Ramos (cell line): ENCODE results near the gene PGAM1.
"Not testable (repeated sequence)": the region's sequence is repeated elsewhere in the genome, so short reads cannot be mapped to it uniquely, and the experiment has no call there.

Experiments used
- in situ Hi-C: fragments of 300-500 bp; cut with MboI; formaldehyde crosslinking; loops from one replicate; pipeline ENCODE4 v1.14.3; 2022; ENCODE audit warnings: low sequenced_read_pairs; ENCODE audit not compliant: unreplicated experiment

Gene PGAM1

DNA sequence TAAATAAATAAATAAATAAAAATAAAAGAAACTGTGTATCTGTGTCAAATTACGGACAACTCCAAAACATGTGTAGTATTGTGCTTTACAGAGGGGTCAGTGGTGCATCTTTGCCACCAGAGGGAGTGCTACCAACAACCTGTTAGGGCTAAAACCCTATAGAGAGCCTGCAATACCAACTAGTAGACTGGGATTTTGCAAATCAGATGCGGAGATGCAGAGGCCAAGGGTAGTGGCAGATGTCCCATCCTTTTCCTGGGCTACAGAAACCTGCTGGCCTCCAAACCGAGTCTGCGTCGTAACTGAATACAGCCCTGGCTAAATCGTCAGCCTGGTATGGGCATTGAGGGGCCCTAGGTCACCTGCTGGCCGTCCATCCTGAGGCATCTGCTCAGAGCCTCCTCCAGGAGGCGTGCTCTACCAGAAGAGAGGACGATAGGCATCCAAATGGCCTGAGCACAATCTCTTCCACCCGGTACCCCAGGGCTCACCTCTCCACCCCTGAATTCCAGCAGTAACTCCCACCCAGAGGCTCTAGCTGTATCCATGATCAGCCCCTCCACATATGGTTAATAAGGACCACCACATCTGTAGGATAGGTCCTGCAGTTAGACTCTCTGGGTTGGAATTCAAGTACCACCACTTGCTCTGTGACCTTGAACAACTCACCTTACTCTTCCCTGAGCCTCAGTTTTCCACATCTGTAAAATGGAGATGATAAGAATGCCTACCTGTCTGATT lies 18.6 kb upstream of the PGAM1 start:
- in situ Hi-C loops, result no loop called here

DNA sequence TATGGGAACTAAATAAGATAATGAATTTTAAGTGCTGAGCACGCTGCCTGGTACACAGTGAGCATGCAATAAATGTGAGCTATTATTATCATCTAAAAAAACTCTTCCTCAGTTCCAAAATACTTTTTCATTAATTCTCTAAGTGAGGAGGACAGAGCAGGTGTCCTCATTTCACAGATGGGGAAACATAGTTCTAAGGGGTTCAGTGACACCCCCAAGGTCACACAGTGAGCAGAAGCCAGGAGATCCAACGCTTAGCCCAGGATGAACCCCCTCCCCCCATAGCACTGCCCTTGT lies 18.1 kb upstream of the PGAM1 start:
- in situ Hi-C loops, result no loop called here

DNA sequence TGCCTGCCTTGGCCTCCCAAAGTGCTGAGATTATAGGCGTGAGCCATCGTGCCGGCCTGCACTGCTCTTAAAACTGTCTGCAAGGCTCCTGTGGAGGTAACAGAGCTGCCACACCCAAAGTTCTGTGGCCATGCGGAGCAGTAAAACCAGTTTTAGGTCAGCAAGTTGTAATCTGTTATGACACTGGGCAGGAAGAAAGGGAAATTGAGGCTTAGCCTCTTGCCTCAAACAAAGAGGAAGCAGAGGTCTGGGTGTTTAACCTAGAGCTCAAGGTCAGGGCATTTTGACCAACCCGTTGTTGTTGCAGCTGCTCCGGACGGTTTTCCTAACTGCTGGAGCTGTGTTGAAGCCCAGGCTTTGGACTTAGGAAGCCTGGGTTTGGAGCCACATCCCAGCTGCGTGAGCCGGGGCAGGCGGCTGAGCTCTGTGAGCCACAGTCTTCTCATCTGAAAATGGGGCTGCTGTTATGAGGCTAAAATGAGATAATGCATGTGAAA lies 17.4 kb upstream of the PGAM1 start:
- in situ Hi-C loops, result no loop called here

- in situ Hi-C loops, result no loop called here
Measured at GRCh38 chr10:97411406-97411805, 14.6 kb upstream of the PGAM1 start.

DNA sequence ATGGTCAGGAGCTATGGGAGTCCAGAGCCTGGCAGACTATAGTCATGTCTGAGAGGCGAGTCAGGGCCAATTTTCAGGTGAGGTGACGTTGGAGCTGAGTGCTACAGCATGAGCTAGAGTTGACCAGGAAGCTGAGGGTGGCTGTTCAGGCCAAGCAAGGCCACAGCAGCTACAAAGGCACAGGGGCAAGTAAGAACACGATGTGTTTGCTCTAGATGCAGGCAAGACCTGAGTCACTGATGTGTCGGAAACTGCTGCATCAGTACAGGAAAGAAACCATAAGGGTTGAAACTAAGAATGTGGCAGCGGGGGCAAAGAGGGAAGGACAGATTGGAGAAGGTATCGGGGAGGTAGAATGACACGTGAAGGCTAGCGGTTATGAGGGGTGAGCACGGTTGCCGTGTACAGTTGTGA lies 13.1 kb upstream of the PGAM1 start:
- in situ Hi-C loops, result no loop called here

DNA sequence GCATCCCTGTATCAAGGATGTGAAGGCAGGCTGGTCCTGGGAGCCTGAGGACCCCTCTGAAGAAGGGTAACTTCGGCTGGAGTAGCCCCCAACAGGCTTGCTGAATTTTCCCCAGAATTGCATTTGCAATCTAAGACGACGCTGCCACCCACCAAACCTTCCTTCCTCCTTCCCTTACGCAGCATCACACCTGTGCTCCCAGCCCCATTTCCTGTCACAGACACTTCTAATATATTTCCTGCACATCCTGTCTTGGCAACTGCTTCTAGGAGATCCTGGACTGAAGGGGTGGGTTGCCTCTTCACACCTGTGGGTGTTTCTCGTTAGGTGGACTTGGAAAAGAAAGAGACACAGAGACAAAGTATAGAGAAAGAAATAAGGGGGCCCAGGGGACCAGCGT lies 9.4 kb upstream of the PGAM1 start:
- in situ Hi-C loops, result no loop called here

DNA sequence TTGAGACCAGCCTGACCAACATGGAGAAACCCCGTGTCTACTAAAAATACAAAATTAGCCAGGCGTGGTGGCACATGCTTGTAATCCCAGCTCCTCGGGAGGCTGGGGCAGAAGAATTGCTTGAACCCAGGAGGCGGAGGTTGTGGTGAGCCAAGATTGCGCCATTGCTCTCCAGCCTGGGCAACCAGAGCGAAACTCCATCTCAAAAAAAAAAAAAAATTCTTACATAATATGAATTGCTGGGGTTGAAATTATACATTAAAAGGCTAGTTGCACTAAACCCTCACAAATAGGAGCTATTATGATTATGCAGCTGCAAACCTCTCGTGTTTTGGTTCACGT lies 2.3 kb upstream of the PGAM1 start:
- in situ Hi-C loops, result not testable (repeated sequence)

DNA sequence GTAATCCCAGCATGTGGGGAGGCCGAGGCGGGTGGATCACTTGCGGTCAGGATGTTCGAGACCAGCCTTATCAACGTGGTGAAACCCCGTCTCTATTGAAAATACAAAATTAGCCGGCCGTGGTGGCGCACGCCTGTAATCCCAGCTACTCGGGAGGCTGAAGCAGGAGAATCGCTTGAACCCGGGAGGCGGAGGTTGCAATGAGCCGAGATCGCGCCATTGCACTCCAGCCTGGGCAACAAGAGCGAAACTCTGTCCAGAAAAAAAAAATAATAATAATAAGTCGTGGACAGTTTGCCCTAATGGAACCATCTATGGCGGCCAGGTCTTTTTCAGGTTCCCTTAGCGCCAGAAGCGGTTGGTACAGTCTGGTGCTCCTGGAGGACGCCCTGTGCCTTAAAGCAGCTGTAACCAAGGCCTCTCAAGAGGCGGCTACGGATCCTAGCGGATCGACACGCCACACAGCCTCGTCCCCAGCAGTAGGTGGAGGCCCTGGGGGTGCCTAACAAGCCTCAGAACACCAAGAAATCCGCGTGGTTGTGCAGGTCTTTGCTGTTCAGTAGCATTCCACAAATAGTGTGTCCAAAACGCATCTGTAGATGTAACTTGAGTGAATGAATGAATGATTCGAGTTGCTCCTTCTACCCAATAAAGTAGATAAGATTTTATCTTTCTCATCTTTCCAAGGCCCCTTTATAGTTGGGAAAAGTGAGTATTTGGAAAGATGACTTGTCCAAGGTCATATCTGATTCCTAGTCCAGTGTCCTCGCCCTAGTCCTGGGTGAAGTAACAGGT lies 982 bp downstream of the PGAM1 start:
- in situ Hi-C loops, result no loop called here

DNA sequence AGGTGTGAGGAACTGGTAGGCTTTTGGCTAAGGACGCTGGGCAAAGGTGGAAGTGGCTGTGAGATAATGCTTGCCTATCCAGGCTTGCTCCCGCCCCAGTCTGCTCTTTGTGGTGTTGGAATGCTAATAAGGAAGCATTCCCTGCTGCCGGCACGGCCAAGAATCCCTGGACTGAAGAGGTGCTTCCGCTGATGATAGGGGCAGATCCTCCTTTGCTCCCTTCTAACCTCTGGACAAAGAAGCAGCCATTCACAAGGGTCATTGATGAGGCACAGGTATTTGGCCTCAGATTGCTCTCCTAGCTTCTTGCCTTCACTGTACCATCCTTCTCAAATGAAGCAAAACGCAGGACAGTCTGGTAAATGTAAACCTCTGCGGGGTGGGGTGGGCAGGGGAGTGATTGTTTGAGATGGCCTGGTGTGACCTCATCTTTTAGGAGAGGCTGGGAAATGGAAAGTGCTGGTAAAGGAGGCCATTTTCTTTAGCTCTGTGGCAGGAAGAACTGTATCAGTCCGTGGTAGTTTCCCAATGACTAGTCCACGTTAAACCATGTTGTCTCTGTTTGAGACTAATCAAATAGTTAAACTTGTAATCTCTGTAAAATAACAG lies 1.7 kb downstream of the PGAM1 start:
- in situ Hi-C loops, result no loop called here

- in situ Hi-C loops, result no loop called here
Measured at GRCh38 chr10:97428572-97428981, 2.6 kb downstream of the PGAM1 start.

DNA sequence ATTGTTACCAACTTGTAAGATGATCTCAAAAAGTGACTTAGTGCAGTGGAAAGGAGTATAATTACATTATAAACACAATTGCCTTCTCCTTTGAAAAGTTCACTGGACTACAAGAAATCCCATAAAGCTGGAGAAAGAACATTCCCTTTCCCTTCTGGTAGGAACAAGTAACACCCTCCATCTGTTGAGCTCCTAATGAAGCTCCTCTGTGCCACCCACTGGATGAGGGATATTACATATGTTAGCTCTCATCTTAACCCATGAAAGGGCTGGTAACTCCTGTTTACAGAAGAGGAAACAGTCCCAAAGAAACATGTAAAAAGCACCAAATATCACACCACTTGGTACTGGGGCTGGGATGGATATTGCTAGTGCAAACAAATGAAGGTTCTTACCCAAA lies 8.1 kb downstream of the PGAM1 start:
- in situ Hi-C loops, result no loop called here

GRCh38 chr10:97434557-97434956 lies 8.6 kb downstream of the PGAM1 start:
- in situ Hi-C loops, result no loop called here

DNA sequence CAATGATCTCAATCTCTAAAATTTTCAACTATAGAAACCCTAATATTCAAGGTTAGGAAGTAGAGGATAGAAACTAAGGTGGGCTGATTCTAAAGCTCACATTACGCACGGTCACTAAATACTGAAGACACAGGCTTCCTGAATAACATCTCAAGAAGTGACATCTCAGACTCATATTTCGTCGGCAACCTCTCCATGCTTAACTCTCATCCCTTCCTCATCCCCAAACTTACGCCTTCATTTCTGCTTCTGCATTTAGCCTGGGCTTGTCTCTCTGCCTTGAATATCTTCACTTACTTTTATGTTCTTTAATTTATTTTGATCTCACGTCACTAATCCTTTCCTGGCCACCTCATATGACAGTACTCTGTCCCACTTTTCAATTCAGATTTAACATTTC lies 9.2 kb downstream of the PGAM1 start:
- in situ Hi-C loops, result no loop called here

GRCh38 chr10:97442277-97442676 lies 16.3 kb downstream of the PGAM1 start:
- in situ Hi-C loops, result no loop called here

GRCh38 chr10:97444212-97444611 lies 18.2 kb downstream of the PGAM1 start:
- in situ Hi-C loops, result no loop called here

DNA sequence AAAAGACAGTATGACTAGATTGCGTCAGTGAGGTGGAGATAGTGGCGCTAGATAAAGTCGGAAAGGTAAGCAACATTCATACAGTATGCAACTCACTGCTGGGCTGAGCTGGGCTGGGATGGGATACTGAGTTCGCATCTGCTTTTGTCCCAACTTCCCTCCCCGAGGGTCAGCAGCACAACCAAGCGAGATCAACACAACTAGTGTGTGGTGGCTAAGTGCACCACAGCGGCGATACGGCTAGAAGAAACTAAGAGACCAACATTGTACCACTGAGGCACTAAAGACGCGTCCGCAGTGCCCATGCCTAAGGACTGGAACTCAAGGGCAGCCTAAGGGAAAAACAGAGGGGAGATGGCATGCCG lies 19.3 kb downstream of the PGAM1 start:
- in situ Hi-C loops, result no loop called here

- in situ Hi-C loops, result no loop called here
Measured at GRCh38 chr10:97445722-97446639, 20.0 kb downstream of the PGAM1 start, which contains the start of the genes EXOSC1 and ZDHHC16. Gene EXOSC1, minus strand, starts transcription at chr10:97446006. Its CDS starts 21 bp downstream, at chr10:97445985. Gene ZDHHC16, plus strand, starts transcription at chr10:97446175. Its CDS starts 5,501 bp downstream, at chr10:97451676.

DNA sequence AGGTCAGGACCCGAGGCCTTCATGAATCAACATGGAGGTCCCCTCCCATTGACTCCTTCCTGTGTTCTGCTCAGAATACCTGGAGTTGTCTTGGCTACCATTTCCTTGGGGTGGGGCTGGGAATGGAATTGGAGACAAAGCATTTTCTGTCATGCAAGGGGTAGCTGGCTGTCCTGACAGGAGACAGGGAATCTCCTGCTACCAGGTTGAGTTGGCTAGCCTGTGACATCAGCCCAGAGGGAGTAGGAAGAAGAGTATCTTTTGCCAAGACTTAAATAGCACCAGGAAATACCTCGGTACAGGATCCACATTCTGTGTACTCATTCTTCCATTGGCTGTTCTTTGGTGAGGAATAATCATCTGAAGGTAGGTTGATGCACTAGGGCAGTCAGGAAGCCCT lies 24.8 kb downstream of the PGAM1 start:
- in situ Hi-C loops, result no loop called here

DNA sequence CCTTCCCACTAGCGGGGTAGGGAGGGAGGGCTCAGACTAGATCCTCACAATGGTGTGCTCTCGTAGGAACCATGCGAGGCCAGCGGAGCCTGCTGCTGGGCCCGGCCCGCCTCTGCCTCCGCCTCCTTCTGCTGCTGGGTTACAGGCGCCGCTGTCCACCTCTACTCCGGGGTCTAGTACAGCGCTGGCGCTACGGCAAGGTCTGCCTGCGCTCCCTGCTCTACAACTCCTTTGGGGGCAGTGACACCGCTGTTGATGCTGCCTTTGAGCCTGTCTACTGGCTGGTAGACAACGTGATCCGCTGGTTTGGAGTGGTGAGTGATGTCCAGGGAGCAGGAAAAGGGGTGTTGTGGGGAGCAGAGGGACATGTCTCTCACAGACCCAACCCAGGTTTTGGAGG lies 25.6 kb downstream of the PGAM1 start:
- in situ Hi-C loops, result no loop called here

GRCh38 chr10:97452352-97452751 lies 26.4 kb downstream of the PGAM1 start:
- in situ Hi-C loops, result no loop called here
